PC-9 (cell line): Measurements from ENCODE around the gene NDUFB8.

Experiments used
- CTCF ChIP-seq: fragments of 200-600 bp; sonication (generic); conservative IDR thresholded peaks from 2 replicates; pipeline ENCODE4 v1.6.1; 2017; ENCODE audit warnings: mixed run types, antibody characterized with exemption, mild to moderate bottlenecking, moderate library complexity
- EZH2 ChIP-seq: fragments of 200-600 bp; sonication (generic); IDR thresholded peaks from 2 replicates; pipeline ENCODE4 v1.8.0; 2017; ENCODE audit warnings: antibody characterized with exemption, low read depth

- TF ChIP-seq CTCF (no peak), EZH2 (no peak)
These were observed 49.7 kb downstream of the NDUFB8 start for GRCh38 chr10:100480002-100480401.
